ENCODE data around the gene UFD1. TPM values are rescaled to one million over a fixed set of nuclear protein-coding genes. Genes with fewer than 3 reads are reported as not detected.

The UFD1 gene
- total RNA-seq, 1 donor from 2014 or later = 88.2 TPM

- Mint-ChIP-seq H3K27me3 (ENCODE audit: insufficient read depth) (no peaks in the 10 kb centered on the region), H3K36me3 (ENCODE audit: low read depth) (peaks cover 41% of the 10 kb centered on the region), H3K4me1 (ENCODE audit: low read depth) (peaks cover 14% of the 10 kb centered on the region), H3K27ac (no peak overlapping the region), H3K4me3 (no peak overlapping the region), H3K9me3 (no peaks in the 10 kb centered on the region)
- intact Hi-C loops (cut with micrococcal nuclease) = no loop called here
- no peak for DNase-seq (ENCODE audit: low spot score)
Measured at GRCh38 chr22:19509923-19510322, 30.9 kb upstream of the UFD1 start.

GRCh38 chr22:19509191-19509590, 30.2 kb upstream of the UFD1 start:
- Mint-ChIP-seq H3K9me3 (no peaks in the 10 kb centered on the region), H3K27ac (no peak overlapping the region), H3K4me3 (no peak overlapping the region), H3K4me1 (ENCODE audit: low read depth) (peaks cover 20% of the 10 kb centered on the region), H3K27me3 (ENCODE audit: insufficient read depth) (no peaks in the 10 kb centered on the region), H3K36me3 (ENCODE audit: low read depth) (peaks cover 38% of the 10 kb centered on the region)
- no peak for DNase-seq (ENCODE audit: low spot score)
- intact Hi-C loops (cut with micrococcal nuclease) = no loop called here

- no peak for DNase-seq (ENCODE audit: low spot score)
Measured at GRCh38 chr22:19508024-19508776, 29.2 kb upstream of the UFD1 start.

GRCh38 chr22:19507534-19507861, 28.5 kb upstream of the UFD1 start:
- DNase-seq (ENCODE audit: low spot score) = no peak
- Mint-ChIP-seq H3K27ac (no peak overlapping the region), H3K9me3 (no peaks in the 10 kb centered on the region), H3K4me1 (ENCODE audit: low read depth) (peaks cover 20% of the 10 kb centered on the region), H3K27me3 (ENCODE audit: insufficient read depth) (no peaks in the 10 kb centered on the region), H3K36me3 (ENCODE audit: low read depth) (peaks cover 28% of the 10 kb centered on the region), H3K4me3 (no peak overlapping the region)
- intact Hi-C loops (cut with micrococcal nuclease) = no loop called here

More at GRCh38 chr22:19508024-19508776, 29.2 kb upstream of the UFD1 start:
- H3K4me1 Mint-ChIP-seq (ENCODE audit: low read depth) = peaks cover 20% of the 10 kb centered on the region
- H3K4me3 Mint-ChIP-seq = no peak overlapping the region
- intact Hi-C loops (cut with micrococcal nuclease) = no loop called here
- no peaks in the 10 kb centered on the region for H3K27me3 Mint-ChIP-seq (ENCODE audit: insufficient read depth)
- H3K36me3 Mint-ChIP-seq (ENCODE audit: low read depth) = peaks cover 31% of the 10 kb centered on the region
- H3K27ac Mint-ChIP-seq = no peak overlapping the region
- no peaks in the 10 kb centered on the region for H3K9me3 Mint-ChIP-seq

- peaks cover 24% of the 10 kb centered on the region for H3K36me3 Mint-ChIP-seq (ENCODE audit: low read depth)
- H3K4me1 Mint-ChIP-seq (ENCODE audit: low read depth) = peaks cover 20% of the 10 kb centered on the region
- no peak overlapping the region for H3K27ac Mint-ChIP-seq
- no peak overlapping the region for H3K4me3 Mint-ChIP-seq
- intact Hi-C loops (cut with micrococcal nuclease) = no loop called here
- DNase-seq (ENCODE audit: low spot score) = no peak
- H3K9me3 Mint-ChIP-seq = no peaks in the 10 kb centered on the region
- H3K27me3 Mint-ChIP-seq (ENCODE audit: insufficient read depth) = no peaks in the 10 kb centered on the region
Measured at GRCh38 chr22:19506212-19506611, 27.2 kb upstream of the UFD1 start.

GRCh38 chr22:19505735-19506126, 26.7 kb upstream of the UFD1 start:
- peaks cover 22% of the 10 kb centered on the region for H3K36me3 Mint-ChIP-seq (ENCODE audit: low read depth)
- H3K9me3 Mint-ChIP-seq = no peaks in the 10 kb centered on the region
- no peak for DNase-seq (ENCODE audit: low spot score)
- peak overlapping the region; percentile 32 for H3K4me3 Mint-ChIP-seq
- H3K4me1 Mint-ChIP-seq (ENCODE audit: low read depth) = peaks cover 20% of the 10 kb centered on the region
- no peaks in the 10 kb centered on the region for H3K27me3 Mint-ChIP-seq (ENCODE audit: insufficient read depth)
- intact Hi-C loops (cut with micrococcal nuclease) = no loop called here
- H3K27ac Mint-ChIP-seq = peak overlapping the region; percentile 64

- intact Hi-C loops (cut with micrococcal nuclease) = no loop called here
- H3K9me3 Mint-ChIP-seq = no peaks in the 10 kb centered on the region
- H3K4me1 Mint-ChIP-seq (ENCODE audit: low read depth) = peaks cover 20% of the 10 kb centered on the region
- peak overlapping the region; percentile 64 for H3K27ac Mint-ChIP-seq
- H3K4me3 Mint-ChIP-seq = peak overlapping the region; percentile 32
- H3K36me3 Mint-ChIP-seq (ENCODE audit: low read depth) = peaks cover 24% of the 10 kb centered on the region
- no peak for DNase-seq (ENCODE audit: low spot score)
- H3K27me3 Mint-ChIP-seq (ENCODE audit: insufficient read depth) = no peaks in the 10 kb centered on the region
Measured at GRCh38 chr22:19504900-19505734, 26.1 kb upstream of the UFD1 start.

GRCh38 chr22:19503869-19504268, 24.9 kb upstream of the UFD1 start:
- H3K4me3 Mint-ChIP-seq = no peak overlapping the region
- H3K27ac Mint-ChIP-seq = no peak overlapping the region
- H3K36me3 Mint-ChIP-seq (ENCODE audit: low read depth) = peaks cover 23% of the 10 kb centered on the region
- intact Hi-C loops (cut with micrococcal nuclease) = no loop called here
- no peaks in the 10 kb centered on the region for H3K27me3 Mint-ChIP-seq (ENCODE audit: insufficient read depth)
- no peaks in the 10 kb centered on the region for H3K9me3 Mint-ChIP-seq
- DNase-seq (ENCODE audit: low spot score) = no peak
- H3K4me1 Mint-ChIP-seq (ENCODE audit: low read depth) = peaks cover 20% of the 10 kb centered on the region

- intact Hi-C loops (cut with micrococcal nuclease) = no loop called here
- DNase-seq (ENCODE audit: low spot score) = no peak
Measured at GRCh38 chr22:19503367-19503766, 24.4 kb upstream of the UFD1 start.

GRCh38 chr22:19501897-19502447, 23.0 kb upstream of the UFD1 start:
- intact Hi-C loops (cut with micrococcal nuclease) = no loop called here

More at GRCh38 chr22:19503367-19503766, 24.4 kb upstream of the UFD1 start:
- Mint-ChIP-seq H3K27me3 (ENCODE audit: insufficient read depth) (no peaks in the 10 kb centered on the region), H3K4me3 (no peak overlapping the region), H3K9me3 (no peaks in the 10 kb centered on the region), H3K4me1 (ENCODE audit: low read depth) (peaks cover 20% of the 10 kb centered on the region), H3K27ac (no peak overlapping the region), H3K36me3 (ENCODE audit: low read depth) (peaks cover 21% of the 10 kb centered on the region)

GRCh38 chr22:19499880-19500242, 20.9 kb upstream of the UFD1 start:
- DNase-seq (ENCODE audit: low spot score) = no peak
- intact Hi-C loops (cut with micrococcal nuclease) = no loop called here
- H3K4me1 Mint-ChIP-seq (ENCODE audit: low read depth) = peaks cover 5% of the 10 kb centered on the region
- H3K27me3 Mint-ChIP-seq (ENCODE audit: insufficient read depth) = no peaks in the 10 kb centered on the region
- H3K9me3 Mint-ChIP-seq = no peaks in the 10 kb centered on the region
- no peak overlapping the region for H3K27ac Mint-ChIP-seq
- peaks cover 17% of the 10 kb centered on the region for H3K36me3 Mint-ChIP-seq (ENCODE audit: low read depth)
- H3K4me3 Mint-ChIP-seq = no peak overlapping the region

More at GRCh38 chr22:19501897-19502447, 23.0 kb upstream of the UFD1 start:
- Mint-ChIP-seq H3K27ac (no peak overlapping the region), H3K9me3 (no peaks in the 10 kb centered on the region), H3K36me3 (ENCODE audit: low read depth) (peaks cover 24% of the 10 kb centered on the region), H3K27me3 (ENCODE audit: insufficient read depth) (no peaks in the 10 kb centered on the region), H3K4me3 (no peak overlapping the region), H3K4me1 (ENCODE audit: low read depth) (peaks cover 20% of the 10 kb centered on the region)
- no peak for DNase-seq (ENCODE audit: low spot score)

GRCh38 chr22:19499236-19499879, 20.4 kb upstream of the UFD1 start:
- Mint-ChIP-seq H3K4me1 (ENCODE audit: low read depth) (peaks cover under 1% of the 10 kb centered on the region), H3K9me3 (no peaks in the 10 kb centered on the region), H3K4me3 (no peak overlapping the region), H3K36me3 (ENCODE audit: low read depth) (peaks cover 16% of the 10 kb centered on the region), H3K27me3 (ENCODE audit: insufficient read depth) (no peaks in the 10 kb centered on the region), H3K27ac (no peak overlapping the region)
- intact Hi-C loops (cut with micrococcal nuclease) = no loop called here
- DNase-seq (ENCODE audit: low spot score) = no peak

GRCh38 chr22:19498866-19499190, 19.8 kb upstream of the UFD1 start:
- intact Hi-C loops (cut with micrococcal nuclease) = no loop called here
- Mint-ChIP-seq H3K9me3 (no peaks in the 10 kb centered on the region), H3K4me1 (ENCODE audit: low read depth) (no peaks in the 10 kb centered on the region), H3K27ac (no peak overlapping the region), H3K27me3 (ENCODE audit: insufficient read depth) (no peaks in the 10 kb centered on the region), H3K36me3 (ENCODE audit: low read depth) (peaks cover 15% of the 10 kb centered on the region), H3K4me3 (no peak overlapping the region)
- no peak for DNase-seq (ENCODE audit: low spot score)
